GM19193 (cell line): Measurements from ENCODE around the gene ACKR3.

Experiments
- POLR2A ChIP-seq: IDR thresholded peaks from 4 replicates; pipeline ENCODE4 v1.6.1; 2011; ENCODE audit not compliant: insufficient read depth, insufficient read length; ENCODE audit errors: extremely low read depth

The ACKR3 gene

DNA sequence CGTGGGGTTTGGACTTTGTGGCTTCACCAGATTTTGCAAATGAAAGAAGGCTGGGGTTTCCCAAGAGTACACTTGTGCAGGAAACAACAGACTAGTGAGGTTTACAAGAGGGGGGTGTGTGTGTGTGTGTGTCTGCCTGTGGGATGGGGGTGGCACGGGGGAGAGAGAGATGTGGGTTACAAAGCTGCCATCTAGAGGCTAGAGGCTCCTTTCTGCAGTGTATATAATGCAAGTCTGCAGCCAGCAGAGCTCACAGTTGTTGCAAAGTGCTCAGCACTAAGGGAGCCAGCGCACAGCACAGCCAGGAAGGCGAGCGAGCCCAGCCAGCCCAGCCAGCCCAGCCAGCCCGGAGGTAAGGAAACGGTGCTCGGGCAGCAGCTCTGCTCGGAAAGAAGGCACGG is at the start of gene ACKR3:
Gene ACKR3, plus strand, starts transcription at position 253 of the 401 bp plus-strand sequence. CDS start 10,641 bp downstream, outside the sequence.
- peak; percentile 44 for TF ChIP-seq POLR2A

DNA sequence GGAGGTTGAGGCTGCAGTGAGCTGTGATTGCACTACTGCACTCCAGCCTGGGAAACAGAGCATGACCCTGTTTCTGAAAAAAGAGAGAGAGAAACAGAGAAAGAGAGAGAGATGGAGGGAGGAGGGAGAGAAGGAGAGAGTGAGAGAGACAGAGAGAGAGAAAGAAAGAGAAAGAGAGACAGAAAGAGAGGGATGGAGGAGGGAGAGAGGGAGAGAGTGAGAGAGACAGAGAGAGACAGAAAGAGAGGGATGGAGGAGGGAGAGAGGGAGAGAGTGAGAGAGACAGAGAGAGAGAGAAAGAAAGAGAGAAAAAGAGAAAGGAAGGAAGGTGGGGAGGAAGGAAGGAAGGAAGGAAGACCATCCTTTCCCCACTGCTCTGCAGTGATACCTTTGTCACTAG is 48.1 kb upstream of the ACKR3 start:
- TF ChIP-seq POLR2A = no peak

DNA sequence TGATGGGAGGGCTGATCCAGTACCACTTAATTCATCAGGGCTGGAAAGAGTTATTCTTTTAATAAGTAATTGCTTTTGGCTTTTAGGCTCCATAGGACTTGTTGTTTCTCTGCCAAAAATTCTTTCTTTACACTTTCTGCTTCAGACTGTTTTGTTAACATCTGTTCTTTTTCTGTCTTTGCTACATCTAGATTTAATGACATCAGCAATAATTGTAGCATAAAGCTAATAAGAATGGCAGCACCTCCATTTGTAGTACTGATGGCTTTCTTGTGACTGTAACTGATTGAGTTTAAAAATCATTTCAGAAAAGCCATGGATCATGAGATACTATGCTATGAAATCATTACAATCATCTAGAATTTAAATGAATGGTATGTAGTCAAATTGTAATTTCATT is 46.4 kb upstream of the ACKR3 start:
- TF ChIP-seq POLR2A = no peak

DNA sequence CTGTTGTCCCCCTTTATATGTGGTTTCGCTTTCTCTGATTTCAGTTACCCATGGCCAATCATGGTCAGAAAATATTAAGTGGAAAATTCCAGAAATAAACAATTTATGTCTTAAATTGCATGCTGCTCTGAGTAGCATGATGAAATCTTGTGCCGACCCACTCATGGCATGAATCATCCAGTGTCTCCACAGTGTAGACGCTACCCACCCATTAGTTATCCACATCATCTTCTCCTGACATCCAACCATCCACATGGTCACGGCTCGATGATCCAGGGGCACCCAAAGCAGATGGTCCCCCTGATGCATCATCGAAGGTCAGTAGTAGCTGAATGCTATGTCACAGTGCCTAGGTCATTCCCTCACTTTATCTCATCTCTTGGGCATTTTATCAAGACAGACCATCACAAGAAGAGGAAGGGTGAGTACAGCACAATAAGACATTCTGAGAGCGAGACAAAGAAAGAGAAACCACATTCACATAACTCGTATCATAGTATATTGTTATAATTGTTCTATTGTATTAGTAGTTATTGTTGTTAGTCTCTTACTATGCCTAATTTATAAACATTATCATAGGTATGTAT is 44.1 kb upstream of the ACKR3 start:
- TF ChIP-seq POLR2A = no peak

DNA sequence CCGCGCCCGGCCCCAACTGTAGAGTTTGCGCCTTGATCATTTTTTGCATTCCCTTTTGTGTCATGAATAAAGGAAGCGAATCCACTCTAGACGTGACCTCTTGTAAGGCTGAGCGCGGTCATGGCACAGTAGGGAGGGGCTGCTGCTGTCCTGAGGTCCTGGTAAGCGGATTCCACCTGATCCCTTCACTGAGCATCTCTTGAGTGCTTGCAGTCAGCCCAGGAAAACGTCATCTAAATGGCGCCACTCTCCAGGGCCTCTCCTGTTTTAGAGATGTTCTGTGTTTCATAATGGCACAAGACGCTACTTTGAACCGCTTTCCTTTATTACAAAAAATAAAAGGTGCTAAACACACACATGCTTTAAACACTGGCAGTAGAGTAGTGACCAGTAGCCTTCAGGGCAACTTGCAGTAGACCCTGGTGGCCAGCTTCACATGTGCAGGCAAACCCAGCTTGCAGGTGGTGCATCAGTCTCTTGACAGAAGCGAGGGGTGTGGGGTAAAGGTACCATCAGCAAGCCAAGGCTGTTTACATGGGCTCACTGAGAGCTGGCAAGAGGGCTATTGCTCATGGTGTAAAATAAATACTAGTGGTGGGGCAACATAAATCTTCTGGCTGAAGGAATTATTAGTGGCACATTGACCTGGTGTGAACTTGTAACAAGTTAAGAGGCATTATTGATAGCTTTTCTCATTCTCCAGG is 43.0 kb upstream of the ACKR3 start:
- no peak for TF ChIP-seq POLR2A

- no peak for TF ChIP-seq POLR2A
Observed at GRCh38 chr2:236527159-236527630, 42.4 kb upstream of the ACKR3 start.

GRCh38 chr2:236529606-236530005 is 40.0 kb upstream of the ACKR3 start:
- no peak for TF ChIP-seq POLR2A

- TF ChIP-seq POLR2A = no peak
Observed at GRCh38 chr2:236530512-236530911, 39.1 kb upstream of the ACKR3 start.

DNA sequence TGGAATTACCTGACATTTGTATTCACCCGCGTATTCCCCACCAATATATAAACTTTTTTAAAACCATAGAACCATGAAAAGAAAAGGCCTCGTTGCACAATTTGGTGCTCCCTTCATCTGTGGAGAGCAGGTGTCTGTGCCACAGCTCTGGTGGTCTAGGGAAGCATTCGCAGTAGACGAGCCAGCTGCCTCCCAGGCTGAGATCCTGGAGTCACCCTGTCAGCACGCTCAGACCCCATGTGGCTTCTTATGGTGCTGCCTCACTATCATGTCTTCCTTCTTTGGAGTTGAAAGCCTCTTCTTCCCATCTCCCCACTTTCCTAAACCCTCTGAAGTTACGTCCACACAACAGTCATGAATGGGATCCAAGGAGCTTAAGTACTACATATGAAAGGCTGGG is 38.4 kb upstream of the ACKR3 start:
- TF ChIP-seq POLR2A = no peak

GRCh38 chr2:236531996-236532395 is 37.6 kb upstream of the ACKR3 start:
- no peak for TF ChIP-seq POLR2A

- TF ChIP-seq POLR2A = no peak
Observed at GRCh38 chr2:236533343-236533742, 36.3 kb upstream of the ACKR3 start.

DNA sequence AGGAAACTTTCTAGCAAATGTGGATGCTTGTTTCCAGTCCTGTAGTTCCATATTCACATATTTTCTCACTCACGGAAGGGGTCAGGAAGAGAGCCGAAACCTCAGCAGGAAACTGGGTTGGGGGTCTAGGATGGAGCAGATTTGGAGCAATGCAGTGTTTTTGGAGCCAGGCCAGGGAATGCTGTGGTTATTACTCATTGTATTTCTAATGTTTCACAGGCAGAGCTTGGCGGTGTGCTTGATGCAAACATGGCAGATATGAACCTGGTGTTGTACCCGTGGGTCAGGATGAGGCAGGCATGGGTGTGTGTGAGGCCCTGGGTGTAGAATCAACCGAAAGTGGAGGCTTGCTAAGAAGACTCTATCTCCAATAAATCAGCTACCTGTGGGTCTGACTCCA is 34.6 kb upstream of the ACKR3 start:
- TF ChIP-seq POLR2A = no peak

DNA sequence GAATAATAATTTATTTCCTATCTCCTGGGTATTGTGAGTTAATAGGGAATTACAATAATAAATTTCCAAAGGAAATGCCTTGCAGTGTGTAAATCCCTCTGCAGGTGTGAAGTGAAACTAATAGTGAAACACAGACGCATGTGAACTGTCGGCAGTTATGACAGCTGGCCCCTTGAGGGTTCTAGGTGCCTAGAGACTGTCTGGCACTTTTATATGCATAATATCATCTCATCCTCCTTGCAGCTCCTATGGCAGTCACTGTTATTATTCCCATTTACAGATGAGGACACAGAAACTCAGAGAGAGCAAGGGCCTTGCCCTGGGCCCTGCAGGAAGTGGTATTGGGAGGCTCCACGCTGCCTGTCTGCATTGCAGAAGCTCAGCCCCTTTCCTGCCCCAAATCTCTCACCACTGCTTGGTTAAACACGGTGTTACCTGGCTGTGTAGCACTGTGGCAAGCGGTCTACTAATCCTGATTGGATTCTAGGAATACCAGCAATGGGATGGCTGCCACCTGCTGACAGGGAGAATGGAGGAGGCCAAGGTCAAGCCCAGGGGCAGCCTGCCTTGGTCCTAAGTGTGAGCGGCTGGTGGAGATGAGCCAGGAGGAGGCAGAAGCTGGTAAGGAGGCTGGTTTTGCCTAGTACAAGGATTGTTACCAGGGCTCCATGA is 32.8 kb upstream of the ACKR3 start:
- TF ChIP-seq POLR2A = no peak

DNA sequence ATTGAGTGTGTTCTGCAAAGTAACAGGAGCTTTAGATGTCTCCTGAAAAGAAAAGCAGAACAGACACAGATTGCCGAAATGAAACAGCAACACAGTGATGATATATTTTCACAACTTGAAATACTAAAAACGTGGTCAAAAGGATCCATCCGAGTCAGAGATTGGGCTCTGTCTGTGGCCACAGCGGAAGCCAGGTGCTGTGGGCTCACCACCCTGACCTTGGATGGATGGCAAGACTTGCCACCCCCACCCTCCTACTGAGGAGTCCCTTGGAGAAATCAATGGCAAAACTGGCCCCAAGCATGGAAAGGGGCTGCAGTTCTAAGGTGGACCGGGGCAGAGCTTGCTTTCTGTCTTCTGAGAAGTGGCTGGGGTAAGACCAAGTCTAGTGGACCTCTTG is 31.4 kb upstream of the ACKR3 start:
- no peak for TF ChIP-seq POLR2A

GRCh38 chr2:236541008-236541562 is 28.5 kb upstream of the ACKR3 start:
- TF ChIP-seq POLR2A = no peak
